Measurements from ENCODE around the gene CHSY1. TPM values are rescaled to one million over a fixed set of nuclear protein-coding genes. Genes with fewer than 3 reads are reported as not detected.

The CHSY1 gene
- total RNA-seq, 6 experiments from 2014 or later: 4.9 to 12.6 (median 7.2) TPM

DNA sequence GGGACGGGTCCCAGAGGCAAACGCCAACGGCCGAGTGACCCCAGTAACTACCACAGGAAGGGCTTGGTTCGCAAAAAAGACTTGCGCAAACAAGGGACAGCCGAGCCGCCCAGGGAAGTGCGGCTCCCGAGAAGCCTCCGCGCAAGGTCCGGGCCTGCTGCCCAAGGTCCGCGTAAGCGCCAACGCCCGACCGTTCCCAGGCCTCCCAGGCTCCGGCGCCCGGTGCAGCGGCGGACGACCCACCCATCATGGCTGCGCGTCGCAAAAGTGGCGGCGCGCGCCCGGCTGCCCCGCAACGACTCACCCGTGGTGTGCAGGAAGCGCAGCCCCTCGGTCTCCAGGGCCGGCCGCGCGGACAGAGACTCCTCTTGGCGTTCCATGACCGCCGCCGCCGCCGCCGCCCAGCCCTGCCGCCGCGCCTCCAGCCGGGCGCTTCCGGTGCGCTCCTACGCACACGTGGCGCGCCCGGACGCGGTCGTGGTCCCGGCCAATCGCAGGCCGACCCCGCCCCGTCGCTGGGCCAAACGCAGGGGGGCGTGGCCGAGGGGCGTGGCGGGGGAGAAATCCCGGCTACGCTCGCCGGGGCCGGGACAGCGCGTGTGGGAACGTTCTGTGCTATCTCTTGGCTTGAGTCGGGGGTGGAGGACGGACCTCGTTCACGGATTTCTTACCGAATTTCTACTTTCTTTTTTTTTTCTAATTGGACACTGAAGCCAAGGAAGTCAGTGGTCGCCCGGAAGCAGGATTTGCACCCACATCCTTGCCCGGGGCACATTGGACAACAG is 25.4 kb upstream of the CHSY1 start, which contains the start of gene SELENOS:
TSS of gene SELENOS (minus strand) at position 448 of the 785 bp plus-strand sequence. CDS start at position 380, 68 bp downstream.
- no peaks in the 10 kb centered on the region for H3K9me3 ChIP-seq
- H3K27me3 ChIP-seq: no peaks in the 10 kb centered on the region
- DNase-seq (peak; percentile 93 to 94 (median 94)), ATAC-seq (peak; percentile 93 to 96 (median 95))
- peak; percentile 97 for TF ChIP-seq POLR2A (IDR thresholded peaks at IDR 0.05)
- TF ChIP-seq, protein P1, sequence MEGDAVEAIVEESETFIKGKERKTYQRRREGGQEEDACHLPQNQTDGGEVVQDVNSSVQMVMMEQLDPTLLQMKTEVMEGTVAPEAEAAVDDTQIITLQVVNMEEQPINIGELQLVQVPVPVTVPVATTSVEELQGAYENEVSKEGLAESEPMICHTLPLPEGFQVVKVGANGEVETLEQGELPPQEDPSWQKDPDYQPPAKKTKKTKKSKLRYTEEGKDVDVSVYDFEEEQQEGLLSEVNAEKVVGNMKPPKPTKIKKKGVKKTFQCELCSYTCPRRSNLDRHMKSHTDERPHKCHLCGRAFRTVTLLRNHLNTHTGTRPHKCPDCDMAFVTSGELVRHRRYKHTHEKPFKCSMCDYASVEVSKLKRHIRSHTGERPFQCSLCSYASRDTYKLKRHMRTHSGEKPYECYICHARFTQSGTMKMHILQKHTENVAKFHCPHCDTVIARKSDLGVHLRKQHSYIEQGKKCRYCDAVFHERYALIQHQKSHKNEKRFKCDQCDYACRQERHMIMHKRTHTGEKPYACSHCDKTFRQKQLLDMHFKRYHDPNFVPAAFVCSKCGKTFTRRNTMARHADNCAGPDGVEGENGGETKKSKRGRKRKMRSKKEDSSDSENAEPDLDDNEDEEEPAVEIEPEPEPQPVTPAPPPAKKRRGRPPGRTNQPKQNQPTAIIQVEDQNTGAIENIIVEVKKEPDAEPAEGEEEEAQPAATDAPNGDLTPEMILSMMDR (IDR thresholded peaks at IDR 0.05): no peak
- peaks cover 22 to 42% (median 25%) of the 10 kb centered on the region in 4 donors for H3K36me3 ChIP-seq
- H3K27ac ChIP-seq: peak within 1 kb of the TSS; percentile 59 to 86 (median 69)
- H3K4me3 ChIP-seq: peak within 1 kb of the TSS; percentile 94 to 97 (median 94)
- WGBS (ENCODE audit: insufficient coverage, low coverage, low lambda C conversion rate, missing lambda C conversion rate): 0% methylated on average over 33 of the region's 91 CpGs
- intact Hi-C loops (cut with DNase I): no loop called here
- peaks cover 0 to 33% (median 13%) of the 10 kb centered on the region in 4 donors for H3K4me1 ChIP-seq

- Histone ChIP-seq H3K4me3 (peak overlapping the region; percentile 94 to 97 (median 94)), H3K4me1 (peaks cover 0 to 33% (median 13%) of the 10 kb centered on the region in 4 donors), H3K27me3 (no peaks in the 10 kb centered on the region), H3K9me3 (no peaks in the 10 kb centered on the region), H3K27ac (peak overlapping the region; percentile 59 to 86 (median 69)), H3K36me3 (peaks cover 24 to 42% (median 31%) of the 10 kb centered on the region in 4 donors)
- 6% methylated on average over 14 of the region's 14 CpGs for WGBS (ENCODE audit: insufficient coverage, low coverage, low lambda C conversion rate, missing lambda C conversion rate)
- ATAC-seq (no peak), DNase-seq (no peak)
- intact Hi-C loops (cut with DNase I): no loop called here
- TF ChIP-seq, protein P1 (IDR thresholded peaks at IDR 0.05): peak in 3 of 4 donors; percentile 3 to 24 (median 20)
- no peak for TF ChIP-seq POLR2A (IDR thresholded peaks at IDR 0.05)
Measured at GRCh38 chr15:101276501-101277037, 24.7 kb upstream of the CHSY1 start.

DNA sequence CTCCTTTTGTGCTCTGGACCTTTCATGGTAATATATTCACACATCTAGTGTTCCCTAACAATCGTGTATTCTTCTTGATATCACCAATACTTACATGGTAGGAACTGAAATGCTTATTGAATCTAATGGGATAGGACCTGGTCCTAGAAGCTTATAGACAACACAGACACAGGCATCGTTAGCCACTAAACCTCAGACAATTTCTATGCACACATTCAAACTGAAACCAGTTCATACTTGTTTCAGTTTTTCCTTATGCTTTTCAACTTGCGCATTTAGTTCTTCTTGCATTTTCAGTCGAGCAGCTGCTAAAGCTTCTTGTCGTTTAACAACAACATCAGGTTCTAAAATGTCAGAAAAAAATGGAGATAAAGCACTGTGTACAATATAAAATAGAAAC is 23.2 kb upstream of the CHSY1 start:
- WGBS (ENCODE audit: insufficient coverage, low coverage, low lambda C conversion rate, missing lambda C conversion rate): 66% methylated on average over 5 of the region's 5 CpGs
- peaks cover 0 to 22% (median 10%) of the 10 kb centered on the region in 4 donors for H3K4me1 ChIP-seq
- intact Hi-C loops (cut with DNase I): no loop called here
- no peaks in the 10 kb centered on the region for H3K9me3 ChIP-seq
- peaks cover 25 to 50% (median 37%) of the 10 kb centered on the region in 4 donors for H3K36me3 ChIP-seq
- no peaks in the 10 kb centered on the region for H3K27me3 ChIP-seq
- ATAC-seq: no peak
- H3K27ac ChIP-seq: no peak overlapping the region
- DNase-seq: no peak
- no peak for TF ChIP-seq POLR2A (IDR thresholded peaks at IDR 0.05)
- no peak overlapping the region for H3K4me3 ChIP-seq

GRCh38 chr15:101273534-101273933 is 21.7 kb upstream of the CHSY1 start:
- Histone ChIP-seq H3K4me1 (peaks cover 0 to 15% (median 7%) of the 10 kb centered on the region in 4 donors), H3K9me3 (no peaks in the 10 kb centered on the region), H3K4me3 (no peak overlapping the region), H3K36me3 (peaks cover 25 to 50% (median 37%) of the 10 kb centered on the region in 4 donors), H3K27ac (no peak overlapping the region), H3K27me3 (no peaks in the 10 kb centered on the region)
- ATAC-seq (no peak), DNase-seq (no peak)
- TF ChIP-seq, protein P1 (IDR thresholded peaks at IDR 0.05): no peak
- no peak for TF ChIP-seq POLR2A (IDR thresholded peaks at IDR 0.05)
- 79% methylated on average over 5 of the region's 5 CpGs for WGBS (ENCODE audit: insufficient coverage, low coverage, low lambda C conversion rate, missing lambda C conversion rate)
- intact Hi-C loops (cut with DNase I): no loop called here

DNA sequence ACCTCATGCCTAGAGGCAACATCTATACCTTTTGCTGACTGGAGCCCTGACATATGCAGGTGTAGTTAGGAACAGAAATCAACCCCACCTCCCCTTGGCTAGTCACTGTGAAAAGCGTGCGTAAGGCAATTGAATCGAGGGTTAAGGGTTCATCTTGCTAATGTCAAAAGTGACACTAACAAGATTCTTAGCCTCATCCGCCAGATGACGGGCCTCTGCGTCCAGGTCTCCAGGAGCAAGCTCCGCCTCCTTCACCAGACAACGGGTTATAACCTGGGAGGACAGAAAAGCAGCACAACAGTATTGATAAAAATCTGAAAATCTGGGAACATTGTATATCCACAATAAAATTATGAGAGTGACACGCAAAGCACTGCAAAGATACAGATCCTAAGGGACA is 20.7 kb upstream of the CHSY1 start:
- Histone ChIP-seq H3K27ac (no peak overlapping the region), H3K36me3 (peaks cover 25 to 50% (median 37%) of the 10 kb centered on the region in 4 donors), H3K4me1 (peaks cover 0 to 10% (median 4%) of the 10 kb centered on the region in 4 donors), H3K9me3 (no peaks in the 10 kb centered on the region), H3K4me3 (no peak overlapping the region), H3K27me3 (no peaks in the 10 kb centered on the region)
- no peak for DNase-seq
- intact Hi-C loops (cut with DNase I): no loop called here
- no peak for TF ChIP-seq POLR2A (IDR thresholded peaks at IDR 0.05)
- TF ChIP-seq, protein P1 (IDR thresholded peaks at IDR 0.05): no peak
- ATAC-seq: no peak
- WGBS (ENCODE audit: insufficient coverage, low coverage, low lambda C conversion rate, missing lambda C conversion rate): 92% methylated on average over 4 of the region's 9 CpGs

Measured in right lobe of liver (tissue), 6 donors.